Measurements from ENCODE around the gene DNAJC25. TPM values are rescaled to one million over a fixed set of nuclear protein-coding genes. Genes with fewer than 3 reads are reported as not detected.

DNAJC25 gene
- total RNA-seq, 2 donors from 2014 or later, result 6.3 to 7.4 TPM

DNA sequence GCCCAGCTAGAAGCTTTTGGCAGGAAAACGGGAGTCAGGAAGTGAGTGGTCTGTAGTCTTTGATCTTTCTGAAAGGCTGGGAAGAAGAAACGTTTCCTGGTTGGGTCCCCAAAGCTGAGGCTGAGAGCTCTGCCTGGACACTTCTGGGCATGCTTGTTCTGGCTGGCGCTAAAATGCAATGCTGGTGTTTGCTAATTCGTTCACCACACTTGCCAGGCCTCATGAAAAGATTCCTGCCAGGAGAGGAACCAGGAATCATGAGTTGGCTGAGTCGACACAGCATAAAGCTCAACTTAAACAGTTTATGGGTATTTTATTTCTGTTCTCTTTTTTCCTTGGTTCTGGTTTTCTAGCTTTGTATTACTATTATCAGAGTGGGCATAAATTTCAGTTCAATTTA lies 21.0 kb upstream of the DNAJC25 start:
- H3K27me3 Mint-ChIP-seq (ENCODE audit: insufficient read depth), result peaks cover 5% of the 10 kb centered on the region
- WGBS, 2 experiments (ENCODE audit: insufficient coverage in 1 of 2, insufficient read length in 1 of 2), result 80 to 85% methylated on average over 3 to 5 of the region's 5 CpGs
- Histone ChIP-seq H3K9ac (ENCODE audit: extremely low read depth, low read length, poor library complexity, severe bottlenecking) (no peak overlapping the region), H3K4me3 (ENCODE audit: low read length) (no peak overlapping the region), H3K36me3 (ENCODE audit: control insufficient read depth, insufficient read depth, low read length) (no peaks in the 10 kb centered on the region), H3K27me3 (ENCODE audit: control insufficient read depth, insufficient read depth, low read length, poor library complexity, severe bottlenecking) (no peaks in the 10 kb centered on the region), H3K9me3 (ENCODE audit: control insufficient read depth, low read length) (no peaks in the 10 kb centered on the region), H3K27ac (ENCODE audit: low read depth, low read length) (no peak overlapping the region), H3K4me1 (ENCODE audit: control insufficient read depth, insufficient read depth, low read length) (no peaks in the 10 kb centered on the region)
- H3K4me1 Mint-ChIP-seq, result peaks cover 12% of the 10 kb centered on the region
- TF ChIP-seq CTCF (conservative IDR thresholded peaks at IDR 0.05), result no peak
- H3K27ac Mint-ChIP-seq, result no peak overlapping the region
- no peak overlapping the region for H3K4me3 Mint-ChIP-seq
- no peaks in the 10 kb centered on the region for H3K9me3 Mint-ChIP-seq
- H3K36me3 Mint-ChIP-seq (ENCODE audit: low read depth), result no peaks in the 10 kb centered on the region
- no peak for DNase-seq

- Histone ChIP-seq H3K4me3 (ENCODE audit: low read length) (no peak overlapping the region), H3K36me3 (ENCODE audit: control insufficient read depth, insufficient read depth, low read length) (no peaks in the 10 kb centered on the region), H3K9me3 (ENCODE audit: control insufficient read depth, low read length) (no peaks in the 10 kb centered on the region), H3K9ac (ENCODE audit: extremely low read depth, low read length, poor library complexity, severe bottlenecking) (no peak overlapping the region), H3K4me1 (ENCODE audit: control insufficient read depth, insufficient read depth, low read length) (no peaks in the 10 kb centered on the region), H3K27ac (ENCODE audit: low read depth, low read length) (no peak overlapping the region), H3K27me3 (ENCODE audit: control insufficient read depth, insufficient read depth, low read length, poor library complexity, severe bottlenecking) (no peaks in the 10 kb centered on the region)
- Mint-ChIP-seq H3K4me3 (no peak overlapping the region), H3K9me3 (no peaks in the 10 kb centered on the region), H3K36me3 (ENCODE audit: low read depth) (no peaks in the 10 kb centered on the region), H3K4me1 (peaks cover 9% of the 10 kb centered on the region), H3K27ac (no peak overlapping the region), H3K27me3 (ENCODE audit: insufficient read depth) (peaks cover 5% of the 10 kb centered on the region)
- 88 to 95% methylated on average over 7 of the region's 7 CpGs for WGBS, 2 experiments (ENCODE audit: insufficient coverage in 1 of 2, insufficient read length in 1 of 2)
- DNase-seq, result no peak
- TF ChIP-seq CTCF (conservative IDR thresholded peaks at IDR 0.05), result no peak
Measured at GRCh38 chr9:111610845-111611244, 20.3 kb upstream of the DNAJC25 start.

GRCh38 chr9:111613436-111614040 lies 17.6 kb upstream of the DNAJC25 start:
- no peaks in the 10 kb centered on the region for H3K4me1 ChIP-seq (ENCODE audit: control insufficient read depth, insufficient read depth, low read length)
- 66 to 100% methylated on average over 3 to 4 of the region's 4 CpGs for WGBS, 2 experiments (ENCODE audit: insufficient coverage in 1 of 2, insufficient read length in 1 of 2)
- TF ChIP-seq CTCF (conservative IDR thresholded peaks at IDR 0.05), result peak; percentile 39
- no peaks in the 10 kb centered on the region for H3K27me3 ChIP-seq (ENCODE audit: control insufficient read depth, insufficient read depth, low read length, poor library complexity, severe bottlenecking)
- no peak overlapping the region for H3K4me3 Mint-ChIP-seq
- H3K27me3 Mint-ChIP-seq (ENCODE audit: insufficient read depth), result peaks cover 5% of the 10 kb centered on the region
- H3K4me1 Mint-ChIP-seq, result peaks cover 16% of the 10 kb centered on the region
- H3K36me3 ChIP-seq (ENCODE audit: control insufficient read depth, insufficient read depth, low read length), result no peaks in the 10 kb centered on the region
- no peaks in the 10 kb centered on the region for H3K9me3 ChIP-seq (ENCODE audit: control insufficient read depth, low read length)
- no peak for DNase-seq
- H3K4me3 ChIP-seq (ENCODE audit: low read length), result no peak overlapping the region
- no peak overlapping the region for H3K27ac ChIP-seq (ENCODE audit: low read depth, low read length)
- H3K27ac Mint-ChIP-seq, result no peak overlapping the region
- H3K9ac ChIP-seq (ENCODE audit: extremely low read depth, low read length, poor library complexity, severe bottlenecking), result no peak overlapping the region
- no peaks in the 10 kb centered on the region for H3K36me3 Mint-ChIP-seq (ENCODE audit: low read depth)
- H3K9me3 Mint-ChIP-seq, result peaks cover 13% of the 10 kb centered on the region

All from endodermal cell (in vitro differentiated cells).